ENCODE results near the gene CHD8. TPM values are rescaled to one million over a fixed set of nuclear protein-coding genes. Genes with fewer than 3 reads are reported as not detected.

CHD8 gene
- total and polyA plus RNA-seq, 10 of the 15 experiments (the other 5 are each of a cell fraction or from before 2014, with no cell fraction given) = 20.2 to 79.5 (median 35.5) TPM

- TF ChIP-seq MAX (IDR thresholded peaks at IDR 0.05; ENCODE audit: low read depth, low read length) (peak; percentile 24; the same call in 1 of the 2 replicates), ZZZ3 (IDR thresholded peaks at IDR 0.05; ENCODE audit: control insufficient read depth, insufficient read length, low read depth) (no peak), SUZ12 (IDR thresholded peaks at IDR 0.05; ENCODE audit: unreplicated experiment) (no peak), CBX5 (IDR thresholded peaks at IDR 0.05; ENCODE audit: low read depth) (no peak), SKIL (IDR thresholded peaks at IDR 0.05; ENCODE audit: low read depth, poor library complexity, severe bottlenecking) (peak; percentile 50), MLLT1 (IDR thresholded peaks at IDR 0.05) (peak; percentile 71), BCLAF1 (IDR thresholded peaks at IDR 0.05) (no peak), ESRRA (IDR thresholded peaks at IDR 0.05; ENCODE audit: low read length) (no peak), CBX3 (IDR thresholded peaks at IDR 0.05; ENCODE audit: borderline replicate concordance, low read depth) (no peak), TCF12 (IDR thresholded peaks at IDR 0.05; ENCODE audit: low read depth, low read length) (no peak), KAT2A (conservative IDR thresholded peaks at IDR 0.05; ENCODE audit: control insufficient read depth, low read depth, low read length) (no peak), HSF1 (IDR thresholded peaks at IDR 0.05; ENCODE audit: low read depth, low read length) (no peak), ZNF207 (IDR thresholded peaks at IDR 0.05; ENCODE audit: borderline replicate concordance) (peak; percentile 55; the same call in 1 of the 2 replicates), RELB (IDR thresholded peaks at IDR 0.05; ENCODE audit: low read depth) (peak; percentile 89), POLR2A (IDR thresholded peaks at IDR 0.05; ENCODE audit: low read depth, low read length) (peak; percentile 91), ZSCAN29 (IDR thresholded peaks at IDR 0.05) (no peak), TCF3 (IDR thresholded peaks at IDR 0.05; ENCODE audit: borderline replicate concordance, insufficient read depth, low read depth, low read length) (no peak), ZNF384 (IDR thresholded peaks at IDR 0.05; ENCODE audit: borderline replicate concordance, low read depth, low read length) (no peak), CHD2 (IDR thresholded peaks at IDR 0.05; ENCODE audit: borderline replicate concordance, low read depth, low read length) (peak; percentile 81), HDGF (IDR thresholded peaks at IDR 0.05) (peak; percentile 91)
Observed at GRCh38 chr14:21476925-21477681, 21.2 kb upstream of the CHD8 start, which contains the start of the genes RAB2B and TOX4 (continued).

Measured in GM12878 (cell line).